Measurements from ENCODE around the gene TRIP13. TPM values are rescaled to one million over a fixed set of nuclear protein-coding genes. Genes with fewer than 3 reads are reported as not detected.

Gene TRIP13
- total and polyA plus RNA-seq, 9 of the 15 experiments (the other 6 are each of a cell fraction or from before 2014, with no cell fraction given), result 24.1 to 116 (median 53.2) TPM

- TF ChIP-seq REST (IDR thresholded peaks at IDR 0.05; ENCODE audit: borderline replicate concordance) (no peak), REST (CRISPR knock-in tag; IDR thresholded peaks at IDR 0.05; ENCODE audit: low read depth) (no peak), RBFOX2 (IDR thresholded peaks at IDR 0.05; ENCODE audit: low read depth, low read length) (no peak), MAFG (tag; conservative IDR thresholded peaks at IDR 0.05) (peak; percentile 43), MGA (IDR thresholded peaks at IDR 0.05) (peak; percentile 40; the same call in 1 of the 2 replicates), MAX (CRISPR knock-in tag; IDR thresholded peaks at IDR 0.05) (peak; percentile 76)
Measured at GRCh38 chr5:953535-954449, 61.1 kb downstream of the TRIP13 start (continued).

Data from K562 (cell line).